Breast epithelium (tissue), 3 donors: ENCODE measurements around the gene SLC5A2.

Source experiments
- POLR2AphosphoS5 ChIP-seq, 3 donors: sonication (generic); formaldehyde crosslinking; IDR thresholded peaks; one replicate each; pipeline ENCODE4 v1.6.1; 2017; ENCODE audit warnings: antibody characterized with exemption in 3 of 3
- TF ChIP-seq, protein P1 (sequence below), 3 donors: fragments of 450-650 bp; IDR thresholded peaks; one replicate each; pipeline ENCODE4 v1.5.1; 2016 to 2017; ENCODE audit warnings: antibody characterized with exemption in 3 of 3, mild to moderate bottlenecking in 3 of 3, moderate library complexity in 3 of 3

- TF ChIP-seq, protein P1, sequence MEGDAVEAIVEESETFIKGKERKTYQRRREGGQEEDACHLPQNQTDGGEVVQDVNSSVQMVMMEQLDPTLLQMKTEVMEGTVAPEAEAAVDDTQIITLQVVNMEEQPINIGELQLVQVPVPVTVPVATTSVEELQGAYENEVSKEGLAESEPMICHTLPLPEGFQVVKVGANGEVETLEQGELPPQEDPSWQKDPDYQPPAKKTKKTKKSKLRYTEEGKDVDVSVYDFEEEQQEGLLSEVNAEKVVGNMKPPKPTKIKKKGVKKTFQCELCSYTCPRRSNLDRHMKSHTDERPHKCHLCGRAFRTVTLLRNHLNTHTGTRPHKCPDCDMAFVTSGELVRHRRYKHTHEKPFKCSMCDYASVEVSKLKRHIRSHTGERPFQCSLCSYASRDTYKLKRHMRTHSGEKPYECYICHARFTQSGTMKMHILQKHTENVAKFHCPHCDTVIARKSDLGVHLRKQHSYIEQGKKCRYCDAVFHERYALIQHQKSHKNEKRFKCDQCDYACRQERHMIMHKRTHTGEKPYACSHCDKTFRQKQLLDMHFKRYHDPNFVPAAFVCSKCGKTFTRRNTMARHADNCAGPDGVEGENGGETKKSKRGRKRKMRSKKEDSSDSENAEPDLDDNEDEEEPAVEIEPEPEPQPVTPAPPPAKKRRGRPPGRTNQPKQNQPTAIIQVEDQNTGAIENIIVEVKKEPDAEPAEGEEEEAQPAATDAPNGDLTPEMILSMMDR (IDR thresholded peaks at IDR 0.05) = no peak
- TF ChIP-seq POLR2AphosphoS5 (IDR thresholded peaks at IDR 0.05) = no peak
Measured at GRCh38 chr16:31480851-31481536, 1.9 kb upstream of the SLC5A2 start.
